Fibroblast of peridontal ligament (primary cell): ENCODE measurements around the gene LRMDA.

Source experiments
- DNase-seq: peaks from one replicate; pipeline ENCODE4 v3.0.0-alpha.2; 2010; ENCODE audit errors: extremely low read depth

Gene LRMDA

GRCh38 chr10:76152186-76152585, 720.8 kb downstream of the LRMDA start:
- no peak for DNase-seq

DNA sequence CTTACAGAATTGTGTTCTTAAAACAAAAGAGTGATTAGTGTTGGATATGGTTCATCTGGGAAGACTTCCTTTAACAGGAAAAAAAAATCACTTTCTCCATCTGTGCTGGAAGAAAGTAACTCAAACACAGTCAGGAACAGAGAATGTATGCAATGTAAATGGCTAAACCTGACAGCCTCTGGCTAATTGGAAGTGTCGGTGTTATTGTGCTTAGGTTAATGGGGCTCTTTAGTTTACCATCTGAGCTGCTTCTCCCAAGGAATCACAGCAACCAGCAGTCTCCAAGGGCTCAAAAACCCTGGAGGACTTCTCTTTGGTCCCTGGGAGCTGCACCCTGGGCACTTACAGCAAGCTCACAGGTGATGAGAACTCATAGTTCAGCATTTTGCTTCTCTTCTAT, 724.5 kb downstream of the LRMDA start:
- no peak for DNase-seq

GRCh38 chr10:76160446-76161300, 729.2 kb downstream of the LRMDA start:
- DNase-seq, result no peak

- DNase-seq, result no peak
Measured at GRCh38 chr10:76161301-76161582, 729.8 kb downstream of the LRMDA start.

- DNase-seq, result no peak
Measured at GRCh38 chr10:76168437-76168836, 737.0 kb downstream of the LRMDA start.

DNA sequence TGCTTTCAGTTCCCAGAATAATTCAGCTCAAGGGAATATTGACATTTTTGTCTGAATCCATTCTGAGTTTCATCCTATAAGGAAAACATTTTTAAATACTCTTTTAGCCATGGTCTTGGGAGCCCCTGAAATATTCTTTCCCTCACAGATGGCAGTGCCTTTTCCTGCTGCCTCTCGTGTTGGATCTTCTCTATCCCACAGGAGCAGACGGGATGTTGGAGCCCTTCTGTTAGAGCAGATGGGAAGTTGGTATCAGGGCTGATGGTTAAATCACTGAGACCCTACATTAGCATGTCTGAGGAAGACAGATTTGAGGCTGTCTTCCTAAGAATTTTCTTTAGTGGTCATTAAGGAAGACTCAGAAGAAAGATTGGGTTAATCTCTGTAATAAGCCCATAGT, 737.8 kb downstream of the LRMDA start:
- DNase-seq, result no peak

DNA sequence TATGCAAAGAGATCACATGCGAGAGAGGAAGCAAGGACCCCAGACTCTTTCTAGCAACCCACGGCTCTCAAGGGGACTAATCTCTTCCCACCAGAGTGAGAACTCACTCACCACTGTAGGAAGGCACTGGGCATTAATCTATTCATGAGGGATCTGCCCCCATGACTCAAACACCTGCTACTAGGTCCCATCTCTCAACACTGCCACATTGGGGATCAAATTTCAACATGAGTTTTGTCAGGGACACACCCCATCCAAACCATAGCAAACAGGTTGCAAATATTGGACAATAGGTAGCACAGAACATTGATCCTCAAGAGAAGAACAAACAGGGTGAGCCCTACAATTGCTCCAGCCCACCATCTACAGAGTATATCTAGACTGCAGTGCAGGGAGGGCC, 740.6 kb downstream of the LRMDA start:
- DNase-seq, result no peak

- DNase-seq, result no peak
Measured at GRCh38 chr10:76175533-76176165, 744.2 kb downstream of the LRMDA start.

DNA sequence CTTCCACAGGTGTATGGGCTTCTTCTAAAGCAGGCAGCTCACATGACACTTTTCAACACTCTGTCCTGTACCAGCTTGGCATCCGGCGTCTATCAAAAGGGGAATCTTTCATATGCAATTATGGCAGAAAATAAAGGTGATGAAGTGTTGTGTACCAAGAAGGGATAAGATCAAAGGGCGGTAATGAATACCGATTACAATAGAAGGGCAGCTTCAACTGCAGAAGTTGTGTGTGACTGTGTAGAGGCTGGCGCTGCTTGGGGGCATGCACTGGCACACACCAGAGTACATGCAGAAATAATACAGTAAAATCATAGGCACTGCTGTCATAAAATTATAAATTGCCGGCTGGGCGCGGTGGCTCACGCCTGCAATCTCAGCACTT, 744.7 kb downstream of the LRMDA start:
- no peak for DNase-seq

DNA sequence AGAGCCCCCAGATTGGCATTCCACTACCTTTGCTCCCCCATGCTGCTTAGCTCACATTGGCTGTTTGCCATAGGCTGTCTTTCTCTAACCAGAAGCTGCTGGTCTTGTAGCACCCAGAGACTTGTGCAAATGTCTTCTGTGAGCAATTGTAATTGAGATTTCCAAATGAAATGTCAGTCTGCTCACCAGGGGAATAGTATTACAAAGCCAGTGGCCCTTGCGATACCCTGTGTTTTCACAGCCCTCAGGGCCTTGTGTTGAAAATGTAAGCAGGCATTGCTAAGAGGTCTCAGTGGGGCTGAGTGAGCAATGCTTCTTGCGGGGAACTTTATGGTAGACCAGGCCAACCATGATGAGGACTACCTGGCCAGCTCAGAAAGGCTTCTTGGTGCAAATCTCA, 746.5 kb downstream of the LRMDA start:
- peak; percentile 30 for DNase-seq

DNA sequence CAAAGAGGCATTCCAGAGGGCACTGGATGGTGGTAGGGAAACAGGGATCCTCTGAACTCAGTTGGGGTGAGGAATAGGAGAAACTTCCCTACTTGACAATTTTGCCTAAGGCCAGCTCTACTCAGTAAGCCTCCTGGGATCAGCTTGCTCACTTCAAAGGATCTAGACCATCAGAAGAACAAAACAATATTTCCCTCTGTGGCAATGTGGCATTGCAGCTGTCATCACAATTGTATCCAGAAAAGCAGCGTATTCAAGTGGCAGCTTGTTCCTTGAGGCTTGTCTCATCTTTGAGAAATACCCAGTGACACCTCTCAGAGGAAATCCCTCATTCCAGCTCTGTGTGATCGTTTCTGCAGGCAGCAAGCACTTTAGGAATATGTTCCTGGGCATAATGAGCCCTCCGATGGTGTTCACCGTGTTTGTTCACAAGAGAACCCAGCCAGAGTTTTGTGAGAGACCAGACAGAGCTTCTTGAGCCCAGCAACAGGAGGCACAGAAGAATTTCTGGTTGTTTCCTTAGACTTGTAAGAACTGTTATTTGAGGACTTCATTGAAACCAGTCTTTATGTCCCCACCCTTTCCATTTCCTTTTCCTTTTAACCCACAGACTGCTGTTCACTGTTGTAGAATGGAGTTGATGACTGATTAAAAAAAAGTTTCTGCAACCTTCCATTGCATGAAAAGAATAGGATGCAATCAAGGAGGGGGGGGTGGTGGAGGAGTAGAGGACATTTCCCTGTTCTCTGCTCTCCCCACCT, 747.3 kb downstream of the LRMDA start:
- no peak for DNase-seq

- DNase-seq, result no peak
Measured at GRCh38 chr10:76179806-76180205, 748.4 kb downstream of the LRMDA start.

- no peak for DNase-seq
Measured at GRCh38 chr10:76184647-76185046, 753.2 kb downstream of the LRMDA start.

- DNase-seq, result peak; percentile 27
Measured at GRCh38 chr10:76185471-76186301, 754.3 kb downstream of the LRMDA start.

- DNase-seq, result no peak
Measured at GRCh38 chr10:76188216-76188615, 756.8 kb downstream of the LRMDA start.

GRCh38 chr10:76190634-76191270, 759.3 kb downstream of the LRMDA start:
- no peak for DNase-seq

DNA sequence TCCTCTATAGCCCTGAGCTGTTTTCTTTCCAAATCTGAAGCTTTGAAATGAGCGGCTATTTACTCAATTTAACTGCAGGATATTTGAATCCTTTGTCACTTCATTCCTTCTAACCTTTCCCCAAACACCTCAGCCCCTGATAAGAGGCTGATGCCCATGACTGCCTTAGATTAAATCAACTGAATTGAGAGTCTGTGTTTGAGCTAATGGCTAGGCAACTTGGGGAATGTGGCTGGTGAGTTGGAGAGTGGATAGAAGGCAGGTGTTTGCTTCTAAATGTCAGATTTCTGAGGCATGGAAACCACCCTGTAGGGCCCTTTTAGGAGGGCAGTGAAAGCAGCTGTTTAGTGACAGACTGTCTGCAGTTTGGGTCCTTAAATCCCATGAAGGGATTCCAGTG, 759.9 kb downstream of the LRMDA start:
- DNase-seq, result no peak

GRCh38 chr10:76192151-76192550, 760.7 kb downstream of the LRMDA start:
- no peak for DNase-seq

DNA sequence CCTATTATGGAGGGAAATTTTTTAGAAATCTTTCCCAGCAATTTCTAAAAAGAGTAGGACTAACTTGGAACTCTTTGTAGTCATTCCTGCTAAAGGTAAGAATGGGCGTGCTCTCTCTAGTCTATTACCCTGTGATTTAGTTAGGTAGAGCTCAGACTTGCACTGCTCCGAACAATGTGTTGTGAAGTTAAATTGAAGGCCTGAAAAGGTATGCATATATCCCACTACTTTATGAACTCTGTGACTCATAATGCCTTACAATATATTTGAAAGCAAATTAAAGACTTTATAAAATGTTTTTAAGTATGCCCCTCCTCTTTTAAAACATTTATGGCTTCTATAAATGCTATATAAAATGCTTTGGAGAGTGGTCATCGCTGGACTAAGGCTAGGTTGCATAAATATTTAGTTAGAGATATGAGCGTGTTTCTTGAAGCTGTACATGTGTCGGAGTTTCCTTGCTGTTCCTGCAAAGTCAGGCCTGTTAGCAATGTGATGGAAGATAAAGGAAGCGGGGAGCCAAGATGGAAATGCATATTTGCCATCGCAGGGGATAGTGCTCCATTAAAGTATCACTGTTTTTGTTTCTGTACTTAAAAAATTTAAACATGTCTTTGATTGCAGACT, 761.4 kb downstream of the LRMDA start:
- DNase-seq, result no peak

GRCh38 chr10:76195654-76196390, 764.4 kb downstream of the LRMDA start:
- peak; percentile 38 for DNase-seq
